NCI-H187 treated with DMSO at 0.1 percent for 48 hours (cell line): ENCODE measurements around the gene CHCHD3.

Source experiments
- DNase-seq: peaks from one replicate; lab custom pipeline; 2025; lab: John Stamatoyannopoulos, UW

The CHCHD3 gene

DNA sequence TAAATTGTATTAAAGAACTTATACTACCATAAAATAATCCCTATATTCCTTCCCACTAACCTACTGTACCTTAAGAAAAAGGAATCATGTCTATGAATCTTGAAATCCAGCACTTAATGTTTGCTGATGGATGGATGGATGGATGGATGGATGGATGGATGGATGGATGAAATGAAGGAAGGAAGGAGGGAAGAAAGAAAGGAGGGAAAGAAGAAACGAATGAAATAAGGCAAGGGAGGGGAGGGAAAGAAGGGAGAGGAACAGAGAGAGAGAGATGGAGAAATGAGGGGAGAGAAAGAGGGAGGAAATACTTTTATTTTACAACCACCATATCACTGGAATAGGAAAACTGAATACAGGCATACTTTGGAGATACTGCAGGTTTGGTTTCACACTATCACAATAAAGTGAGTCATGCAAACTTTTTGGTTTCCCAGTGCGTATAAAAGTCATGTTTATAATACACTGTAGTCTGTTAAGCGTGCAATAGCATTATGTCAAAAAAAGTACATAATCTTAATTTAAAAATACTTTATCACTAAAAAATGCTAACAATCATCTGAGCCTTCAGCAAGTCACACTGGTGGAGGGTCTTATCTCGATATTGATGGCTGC lies 219.8 kb downstream of the CHCHD3 start:
- DNase-seq, result no peak

- no peak for DNase-seq
Observed at GRCh38 chr7:132861424-132861823, 220.5 kb downstream of the CHCHD3 start.

GRCh38 chr7:132859199-132859598 lies 222.7 kb downstream of the CHCHD3 start:
- DNase-seq, result no peak

DNA sequence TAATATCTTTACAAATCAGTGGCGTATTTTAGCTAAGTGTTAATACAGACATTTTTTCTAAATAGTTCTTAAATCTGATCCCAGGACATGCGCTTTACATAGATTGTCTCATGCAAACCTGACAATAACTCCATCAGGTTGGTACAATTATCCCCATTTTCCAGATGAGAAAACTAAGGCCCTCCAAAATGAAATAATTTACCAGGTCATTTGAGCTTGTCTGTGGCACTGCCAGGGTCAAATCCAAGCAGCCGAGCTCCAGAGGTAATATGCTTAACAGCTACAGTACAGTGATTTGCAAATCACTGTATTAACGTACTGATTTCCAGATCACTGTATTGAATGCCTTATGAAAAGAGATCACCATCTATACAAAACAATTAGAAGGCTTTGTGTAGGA lies 223.1 kb downstream of the CHCHD3 start:
- DNase-seq, result no peak

GRCh38 chr7:132858251-132858650 lies 223.6 kb downstream of the CHCHD3 start:
- DNase-seq, result no peak

- DNase-seq, result no peak
Observed at GRCh38 chr7:132857703-132858102, 224.2 kb downstream of the CHCHD3 start.

- DNase-seq, result no peak
Observed at GRCh38 chr7:132857031-132857430, 224.9 kb downstream of the CHCHD3 start.

DNA sequence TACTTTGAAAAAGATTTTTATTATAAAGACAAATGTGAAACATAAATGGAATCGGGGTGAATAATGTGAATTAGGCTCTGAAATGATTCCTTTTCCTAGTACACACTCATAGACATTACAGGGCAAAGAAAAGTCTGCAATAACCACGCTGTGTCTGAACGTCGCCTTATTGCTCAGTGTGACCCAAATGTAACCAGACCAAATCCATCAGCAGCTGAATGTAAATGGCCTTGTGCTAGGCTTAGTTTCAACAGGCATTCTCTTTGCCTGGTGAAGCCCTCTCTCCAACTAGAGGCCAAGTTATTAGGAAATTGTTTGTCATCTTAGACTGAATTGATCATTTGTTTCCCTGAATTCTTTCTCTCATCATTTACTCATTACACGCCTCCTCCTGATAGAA lies 225.5 kb downstream of the CHCHD3 start:
- no peak for DNase-seq

- DNase-seq, result no peak
Observed at GRCh38 chr7:132855901-132856300, 226.0 kb downstream of the CHCHD3 start.

DNA sequence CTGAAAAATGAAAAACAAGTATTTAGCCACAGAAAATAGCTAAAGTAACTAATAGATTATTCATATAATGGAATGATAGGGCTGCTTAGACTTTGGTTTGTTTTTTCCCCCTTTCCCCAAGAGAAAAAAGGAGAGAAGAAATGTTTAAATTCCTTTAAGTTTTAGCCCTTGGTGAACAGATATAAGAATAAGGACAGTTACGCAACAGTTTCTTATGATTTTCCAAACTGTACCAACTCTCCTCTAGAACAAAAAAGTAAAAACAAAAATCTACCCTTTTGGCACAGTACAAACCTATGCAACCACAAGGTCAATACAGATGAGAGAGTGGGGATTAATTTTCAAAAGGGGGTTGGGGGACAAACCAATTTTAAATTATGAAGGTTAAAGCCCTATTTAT lies 227.7 kb downstream of the CHCHD3 start:
- no peak for DNase-seq

- DNase-seq, result no peak
Observed at GRCh38 chr7:132847376-132847775, 234.5 kb downstream of the CHCHD3 start.

DNA sequence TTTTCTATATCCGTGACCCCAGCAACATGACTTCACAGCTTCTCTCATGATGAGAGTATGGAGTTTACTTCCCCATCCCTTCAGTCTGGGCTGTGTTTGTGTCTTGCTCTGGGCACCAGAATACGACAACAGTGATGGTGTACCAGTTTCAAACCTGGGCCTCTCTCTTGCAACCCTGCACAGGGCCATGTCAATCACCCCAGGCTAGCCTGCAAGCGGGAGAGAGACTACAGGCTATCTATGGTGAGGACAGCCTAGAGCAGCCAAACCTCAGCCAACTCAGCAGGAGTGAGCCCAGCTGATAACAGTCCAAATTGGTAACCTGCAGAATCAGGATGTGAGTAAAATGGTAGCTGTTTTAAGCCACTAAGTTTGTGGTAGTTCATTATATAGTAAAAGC lies 235.8 kb downstream of the CHCHD3 start:
- DNase-seq, result no peak

GRCh38 chr7:132842478-132842877 lies 239.4 kb downstream of the CHCHD3 start:
- no peak for DNase-seq

GRCh38 chr7:132840199-132840598 lies 241.7 kb downstream of the CHCHD3 start:
- no peak for DNase-seq

DNA sequence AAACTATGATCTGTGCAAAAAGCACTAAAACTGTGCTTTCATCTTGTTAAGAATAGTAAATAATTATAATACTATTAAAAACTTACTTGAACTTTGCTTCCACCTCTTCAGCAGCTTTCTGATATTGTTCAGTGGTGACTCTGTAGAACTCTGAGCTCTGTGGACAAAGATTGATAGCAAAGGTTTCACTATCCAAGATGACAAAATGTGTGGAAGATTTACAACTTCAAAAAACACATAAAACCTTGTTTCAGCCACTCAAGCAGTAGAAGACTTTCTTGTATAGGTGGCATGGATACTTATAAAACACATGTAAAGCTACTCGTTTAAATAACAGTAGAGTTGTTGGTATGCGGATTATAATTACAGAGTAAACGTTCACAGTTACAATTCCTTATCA lies 243.6 kb downstream of the CHCHD3 start:
- DNase-seq, result no peak

DNA sequence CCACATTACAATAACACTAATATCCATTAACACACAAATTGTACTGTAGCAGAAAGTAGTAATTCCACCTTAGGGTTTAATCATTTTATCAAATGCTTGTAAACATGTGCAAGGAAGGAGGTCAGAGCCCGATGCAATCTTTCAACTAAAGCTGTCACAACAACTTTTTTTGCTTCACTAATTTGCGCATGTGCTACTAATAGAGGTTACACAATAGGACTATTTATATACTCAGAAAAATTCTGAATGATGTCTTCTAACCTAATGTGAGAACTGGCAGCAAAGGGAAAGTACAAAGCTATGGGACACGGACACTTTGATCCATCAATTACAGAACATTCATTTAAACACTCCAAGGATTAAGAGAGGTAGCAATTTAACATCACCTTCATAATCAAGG lies 244.4 kb downstream of the CHCHD3 start:
- no peak for DNase-seq

GRCh38 chr7:132836746-132837145 lies 245.1 kb downstream of the CHCHD3 start:
- no peak for DNase-seq

GRCh38 chr7:132830941-132831340 lies 250.9 kb downstream of the CHCHD3 start:
- no peak for DNase-seq

DNA sequence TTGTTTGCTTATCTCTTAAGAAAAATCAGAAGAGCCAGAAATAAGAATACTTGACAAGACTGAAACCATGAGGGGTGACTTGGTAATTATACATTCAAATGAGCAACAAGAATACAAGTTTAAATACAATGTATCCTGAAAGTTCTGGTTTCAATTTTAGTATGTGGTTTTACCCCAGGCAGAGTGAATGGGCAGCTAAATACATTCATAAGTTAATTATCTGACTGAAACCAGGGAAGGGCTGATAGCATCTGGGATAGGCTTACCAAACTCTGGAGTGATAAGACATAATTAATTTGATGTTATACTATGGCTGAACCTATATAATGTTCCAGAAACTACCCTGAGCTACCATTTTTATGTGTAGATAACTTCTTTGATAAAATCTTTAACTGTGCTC lies 253.4 kb downstream of the CHCHD3 start:
- no peak for DNase-seq

GRCh38 chr7:132825932-132826835 lies 255.7 kb downstream of the CHCHD3 start:
- no peak for DNase-seq

- DNase-seq, result no peak
Observed at GRCh38 chr7:132825222-132825621, 256.7 kb downstream of the CHCHD3 start.

DNA sequence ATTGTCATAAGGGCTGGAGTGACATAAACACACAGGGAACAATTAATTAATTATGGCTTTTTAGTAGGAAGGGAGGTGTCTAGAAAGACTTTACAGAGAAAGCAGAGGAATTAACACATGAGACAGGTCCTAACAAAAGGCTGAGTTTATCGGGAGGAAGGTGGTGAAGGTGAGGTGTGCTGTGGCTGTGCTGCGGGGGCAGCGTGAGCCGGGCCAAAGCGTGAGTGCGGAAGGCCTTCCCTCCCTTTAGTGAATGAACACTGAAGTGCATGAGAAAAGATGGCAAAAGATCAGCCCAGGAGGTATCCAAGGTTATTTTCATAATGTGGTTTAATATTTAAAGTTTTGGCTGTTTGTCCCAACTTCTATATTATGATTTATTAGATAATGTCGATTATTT lies 262.2 kb downstream of the CHCHD3 start:
- no peak for DNase-seq

DNA sequence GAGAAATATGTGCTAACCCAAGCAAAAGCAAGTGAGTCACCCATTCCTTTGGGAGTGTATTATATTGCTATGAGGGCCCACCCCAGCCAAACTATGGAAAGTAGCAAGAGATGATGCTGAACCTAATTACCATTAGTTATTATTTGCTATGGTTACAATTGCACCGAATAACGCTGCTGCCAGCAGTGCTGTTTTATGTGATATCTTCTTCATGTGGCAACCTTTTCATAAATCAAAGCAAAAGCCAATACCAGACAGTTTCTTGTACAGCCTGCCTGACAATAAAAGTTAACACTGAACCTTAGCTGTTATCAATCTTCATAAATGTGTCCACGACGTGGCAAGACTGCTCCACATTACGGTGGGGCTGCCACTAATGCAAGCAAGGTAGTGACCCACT lies 263.9 kb downstream of the CHCHD3 start:
- DNase-seq, result no peak
